ENCODE data around the gene TRIM33.

DNA sequence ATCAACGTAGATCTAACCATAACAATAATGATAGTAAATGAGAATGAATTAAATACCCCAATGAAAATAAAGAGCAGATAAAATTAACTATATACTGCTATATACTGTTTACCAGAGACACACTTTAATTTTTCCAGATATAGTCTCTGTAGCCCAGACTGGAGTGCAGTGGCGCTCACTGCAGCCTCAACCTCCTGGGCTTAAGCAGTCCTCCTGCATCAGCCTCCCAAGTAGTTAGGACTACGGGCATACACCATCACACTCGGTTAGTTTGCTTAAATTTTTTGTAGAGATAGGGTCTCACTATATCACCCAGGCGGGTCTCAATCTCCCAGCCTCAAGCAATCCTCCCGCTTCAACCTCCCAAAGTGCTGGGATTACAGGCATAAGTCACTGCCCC, 37.2 kb downstream of the TRIM33 start:
- TF ChIP-seq EZH2 (IDR thresholded peaks at IDR 0.05; ENCODE audit: borderline replicate concordance, low read depth, low read length, severe bottlenecking): no peak
- TF ChIP-seq POLR2A (IDR thresholded peaks at IDR 0.05; ENCODE audit: low read depth, low read length): no peak
- TF ChIP-seq, protein P1, sequence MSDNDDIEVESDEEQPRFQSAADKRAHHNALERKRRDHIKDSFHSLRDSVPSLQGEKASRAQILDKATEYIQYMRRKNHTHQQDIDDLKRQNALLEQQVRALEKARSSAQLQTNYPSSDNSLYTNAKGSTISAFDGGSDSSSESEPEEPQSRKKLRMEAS (IDR thresholded peaks at IDR 0.05; ENCODE audit: insufficient read depth, insufficient read length): no peak
- TF ChIP-seq, protein P2, sequence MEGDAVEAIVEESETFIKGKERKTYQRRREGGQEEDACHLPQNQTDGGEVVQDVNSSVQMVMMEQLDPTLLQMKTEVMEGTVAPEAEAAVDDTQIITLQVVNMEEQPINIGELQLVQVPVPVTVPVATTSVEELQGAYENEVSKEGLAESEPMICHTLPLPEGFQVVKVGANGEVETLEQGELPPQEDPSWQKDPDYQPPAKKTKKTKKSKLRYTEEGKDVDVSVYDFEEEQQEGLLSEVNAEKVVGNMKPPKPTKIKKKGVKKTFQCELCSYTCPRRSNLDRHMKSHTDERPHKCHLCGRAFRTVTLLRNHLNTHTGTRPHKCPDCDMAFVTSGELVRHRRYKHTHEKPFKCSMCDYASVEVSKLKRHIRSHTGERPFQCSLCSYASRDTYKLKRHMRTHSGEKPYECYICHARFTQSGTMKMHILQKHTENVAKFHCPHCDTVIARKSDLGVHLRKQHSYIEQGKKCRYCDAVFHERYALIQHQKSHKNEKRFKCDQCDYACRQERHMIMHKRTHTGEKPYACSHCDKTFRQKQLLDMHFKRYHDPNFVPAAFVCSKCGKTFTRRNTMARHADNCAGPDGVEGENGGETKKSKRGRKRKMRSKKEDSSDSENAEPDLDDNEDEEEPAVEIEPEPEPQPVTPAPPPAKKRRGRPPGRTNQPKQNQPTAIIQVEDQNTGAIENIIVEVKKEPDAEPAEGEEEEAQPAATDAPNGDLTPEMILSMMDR (IDR thresholded peaks at IDR 0.05; ENCODE audit: extremely low read depth in 1 of 2, insufficient read depth in 1 of 2, low read depth in 1 of 2, low read length in 2 of 2): no peak

Data from endothelial cell of umbilical vein (primary cell).